NOMO-1 (cell line): Measurements from ENCODE around the gene SDC4.
A peak's percentile ranks its signal among the peaks of the same experiment; 100 is the strongest.

ENCODE experiments used
- DNase-seq, 2 experiments: peaks; one replicate each; lab custom pipeline; 2025; ENCODE audit not compliant: unreplicated experiment in 2 of 2; lab: John Stamatoyannopoulos, UW

Gene SDC4

DNA sequence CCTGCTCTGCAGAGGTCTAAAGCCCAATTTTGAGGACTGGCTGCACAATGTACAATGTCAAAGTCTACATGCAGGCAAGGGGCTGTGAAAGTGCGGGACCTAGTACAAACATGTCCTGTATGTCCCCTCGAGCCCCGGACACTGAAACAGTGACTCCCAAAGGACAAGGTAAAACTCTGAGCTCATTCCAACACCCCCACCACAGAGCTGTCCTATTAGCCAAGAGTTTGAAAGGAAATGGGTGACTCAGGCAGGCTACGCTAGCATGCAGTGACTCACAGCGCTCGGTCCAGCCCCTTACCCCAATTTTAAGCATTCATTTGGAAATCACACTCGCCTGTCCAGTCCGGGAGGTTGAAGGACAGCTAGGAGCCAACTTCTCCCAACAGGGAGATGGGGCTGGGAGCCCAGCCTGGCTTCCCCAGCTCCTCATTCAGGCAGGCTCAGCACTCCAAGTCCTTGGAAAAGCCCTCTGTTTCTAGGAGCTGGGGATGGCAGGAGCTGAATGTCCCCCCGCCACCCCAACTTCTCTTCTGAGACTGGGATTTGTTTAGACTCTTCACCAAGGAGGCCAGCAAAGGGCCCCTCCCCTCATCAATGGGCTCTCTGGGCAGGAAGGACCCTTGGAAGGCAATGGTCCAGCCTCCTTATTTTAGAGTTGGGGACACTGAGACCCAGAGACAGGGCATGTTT lies 3.9 kb downstream of the SDC4 start:
- peak; percentile 77 to 83 for DNase-seq

GRCh38 chr20:45343532-45344167 lies 4.6 kb downstream of the SDC4 start:
- no peak for DNase-seq

DNA sequence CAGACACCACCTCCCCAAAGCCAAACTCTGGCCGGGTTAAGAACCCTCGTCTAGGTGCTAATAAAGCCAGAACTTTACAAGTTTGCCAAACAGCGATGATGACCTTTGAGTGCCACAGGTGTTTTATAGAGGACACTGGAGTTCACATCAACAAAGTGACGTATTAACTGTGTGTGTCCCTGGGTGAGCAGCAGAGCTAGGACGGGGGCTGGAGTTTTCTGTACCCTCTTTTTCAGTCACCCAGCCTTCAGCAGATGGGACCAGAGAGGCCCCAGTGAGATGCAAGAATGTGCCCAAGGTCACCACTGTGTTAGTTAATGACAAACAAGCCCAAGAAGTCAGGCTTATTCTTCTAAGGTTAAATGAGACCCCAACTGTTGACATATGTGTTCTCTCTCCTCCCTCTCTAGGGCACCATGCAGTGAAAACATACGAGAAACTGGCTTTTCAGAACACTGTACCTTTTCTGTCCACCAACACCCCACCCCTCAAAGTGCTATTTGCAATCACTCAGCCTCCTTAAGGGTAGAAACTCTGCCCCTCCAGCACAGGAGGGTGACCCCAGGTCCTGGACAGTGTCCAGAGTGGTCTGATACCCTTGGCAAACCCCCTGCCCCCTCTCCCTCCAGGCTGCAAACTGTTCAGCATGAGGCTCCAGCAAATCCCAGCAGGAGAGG lies 5.2 kb downstream of the SDC4 start:
- no peak for DNase-seq

DNA sequence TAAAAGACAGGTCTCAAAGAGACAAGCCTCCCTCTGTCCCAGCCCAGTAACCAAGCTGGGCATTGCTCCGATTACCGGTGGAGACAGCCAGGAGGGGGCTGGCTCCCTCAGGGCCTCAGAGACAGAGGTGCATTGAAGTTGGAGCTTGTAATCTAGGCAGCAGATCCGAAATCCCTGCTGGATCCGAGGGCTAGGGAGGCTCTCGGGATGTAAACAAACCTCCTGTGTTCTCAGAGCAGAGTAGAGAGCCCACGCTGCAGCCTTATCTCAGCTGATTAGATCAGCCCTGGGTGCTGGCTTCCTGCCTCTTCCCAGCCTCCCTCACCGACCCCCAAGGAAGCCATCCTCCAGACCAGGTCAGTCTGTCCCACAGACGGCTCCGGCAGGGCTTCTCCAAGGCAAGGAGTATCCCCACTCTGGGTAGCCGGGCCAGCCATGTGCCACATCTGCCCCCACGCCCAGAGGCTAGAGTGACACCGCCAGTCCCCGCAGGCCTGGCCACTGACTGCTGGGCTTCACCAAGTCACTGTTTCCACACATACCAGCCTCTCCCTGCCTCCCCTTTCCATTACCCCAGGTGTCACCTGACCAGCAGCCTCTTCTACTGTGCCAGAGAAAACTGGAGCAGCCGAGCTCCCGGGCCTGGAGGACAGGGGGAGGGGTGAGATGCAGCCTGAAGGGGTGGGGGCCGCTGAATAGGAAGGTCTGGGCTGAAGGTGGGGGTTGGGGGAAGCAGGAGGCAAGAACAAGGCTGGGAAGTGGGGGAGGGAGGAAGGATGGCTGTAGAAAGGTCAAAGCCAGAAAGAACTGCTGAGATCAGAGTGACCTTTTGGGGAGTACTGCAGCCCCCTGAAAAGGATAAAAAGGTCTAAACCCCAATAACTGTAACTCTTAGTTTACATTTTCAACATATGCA lies 6.0 kb downstream of the SDC4 start:
- DNase-seq = no peak

GRCh38 chr20:45341579-45341938 lies 6.7 kb downstream of the SDC4 start:
- DNase-seq = no peak

DNA sequence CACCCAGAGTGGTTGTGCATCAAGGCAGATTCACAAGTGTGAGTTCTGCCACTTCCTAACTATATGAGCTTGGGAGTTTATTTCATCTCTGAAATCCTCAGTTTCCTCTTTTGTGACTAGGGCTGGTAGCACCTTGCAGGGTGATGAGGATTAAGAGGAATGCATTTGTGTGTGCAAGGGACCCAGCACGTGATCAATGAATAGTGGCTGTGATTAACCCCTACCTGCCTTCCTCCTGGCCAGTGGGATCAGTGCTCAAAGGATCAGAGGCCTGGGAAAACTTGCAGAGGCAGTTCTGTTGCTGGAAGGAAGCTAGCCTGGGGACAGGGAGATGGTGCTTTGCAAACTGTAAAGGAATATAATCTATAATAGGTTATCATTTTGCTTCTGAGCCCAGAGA lies 7.3 kb downstream of the SDC4 start:
- DNase-seq = no peak

DNA sequence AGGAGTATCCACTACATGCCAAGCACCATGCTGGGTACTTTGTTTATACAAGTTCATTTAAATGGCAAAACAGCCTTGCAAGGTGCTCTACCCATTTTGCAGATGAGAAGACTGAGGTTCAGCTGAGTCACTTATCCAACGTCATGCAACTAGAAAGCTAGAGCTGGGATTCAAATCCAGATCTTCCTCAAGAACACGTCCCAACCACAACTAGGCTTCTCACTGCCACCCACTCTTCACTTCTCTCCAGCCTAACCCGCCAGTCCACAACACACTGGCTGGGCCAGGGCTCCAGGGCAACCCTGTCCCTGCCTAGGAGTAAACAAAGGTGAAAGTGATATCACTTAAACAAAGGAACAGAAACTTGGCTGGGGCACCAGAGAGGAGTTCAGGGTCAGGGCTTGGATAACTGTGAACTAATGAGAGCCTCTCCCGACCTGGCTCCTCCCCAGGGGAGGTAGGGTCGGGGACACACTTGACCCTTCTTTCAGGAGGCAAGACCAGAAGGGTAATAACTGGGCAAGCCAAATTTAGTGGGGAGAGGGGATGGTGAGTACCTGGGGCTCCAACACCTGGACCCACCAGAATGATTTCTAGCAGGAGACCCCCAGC lies 7.9 kb downstream of the SDC4 start:
- DNase-seq = no peak

GRCh38 chr20:45339799-45340198 lies 8.4 kb downstream of the SDC4 start:
- DNase-seq = no peak

- DNase-seq = no peak
These were observed 9.1 kb downstream of the SDC4 start for GRCh38 chr20:45339084-45339483.

DNA sequence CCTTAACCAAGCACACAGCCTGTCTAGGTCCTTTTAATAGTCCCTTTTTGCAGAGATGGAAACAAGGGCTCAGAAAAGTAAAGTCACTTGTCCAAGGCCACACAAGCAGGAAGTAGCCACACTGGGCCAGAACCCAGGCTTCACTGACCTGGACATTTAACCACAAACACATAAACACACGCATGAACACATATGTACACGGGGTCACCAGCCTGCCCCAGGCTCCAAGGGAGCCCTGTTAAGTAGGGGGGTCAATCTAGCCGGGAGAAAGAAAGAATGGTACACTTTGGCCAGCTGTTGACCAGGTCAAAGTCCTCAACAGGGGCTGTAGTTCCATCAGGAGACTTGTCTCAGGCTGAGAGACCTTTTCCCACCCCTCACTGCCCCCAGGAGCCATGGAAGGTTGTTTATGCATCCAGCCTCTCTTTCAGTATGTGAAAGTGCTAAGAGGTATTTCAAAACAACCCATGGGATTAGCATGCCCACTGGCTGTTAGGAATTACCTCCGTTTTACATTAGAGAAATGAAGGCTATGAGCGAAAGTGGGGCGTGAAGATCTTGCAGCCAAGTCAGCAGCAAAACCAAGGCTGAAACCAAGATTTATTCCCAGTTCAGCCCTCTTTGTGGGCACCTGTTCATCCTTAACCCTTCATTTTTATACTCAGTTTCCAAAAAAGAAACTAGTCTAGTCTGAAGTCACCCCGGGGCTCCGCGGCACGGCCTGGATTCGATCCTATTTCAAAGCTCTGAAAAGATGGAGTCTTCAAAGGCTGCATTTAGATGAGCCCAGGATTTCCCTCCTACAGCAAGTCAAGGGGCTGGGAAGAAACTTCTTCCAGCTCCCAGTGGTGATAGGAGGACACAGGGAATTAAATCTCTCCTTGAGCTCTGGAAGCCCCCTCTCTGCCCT lies 9.8 kb downstream of the SDC4 start:
- no peak for DNase-seq

DNA sequence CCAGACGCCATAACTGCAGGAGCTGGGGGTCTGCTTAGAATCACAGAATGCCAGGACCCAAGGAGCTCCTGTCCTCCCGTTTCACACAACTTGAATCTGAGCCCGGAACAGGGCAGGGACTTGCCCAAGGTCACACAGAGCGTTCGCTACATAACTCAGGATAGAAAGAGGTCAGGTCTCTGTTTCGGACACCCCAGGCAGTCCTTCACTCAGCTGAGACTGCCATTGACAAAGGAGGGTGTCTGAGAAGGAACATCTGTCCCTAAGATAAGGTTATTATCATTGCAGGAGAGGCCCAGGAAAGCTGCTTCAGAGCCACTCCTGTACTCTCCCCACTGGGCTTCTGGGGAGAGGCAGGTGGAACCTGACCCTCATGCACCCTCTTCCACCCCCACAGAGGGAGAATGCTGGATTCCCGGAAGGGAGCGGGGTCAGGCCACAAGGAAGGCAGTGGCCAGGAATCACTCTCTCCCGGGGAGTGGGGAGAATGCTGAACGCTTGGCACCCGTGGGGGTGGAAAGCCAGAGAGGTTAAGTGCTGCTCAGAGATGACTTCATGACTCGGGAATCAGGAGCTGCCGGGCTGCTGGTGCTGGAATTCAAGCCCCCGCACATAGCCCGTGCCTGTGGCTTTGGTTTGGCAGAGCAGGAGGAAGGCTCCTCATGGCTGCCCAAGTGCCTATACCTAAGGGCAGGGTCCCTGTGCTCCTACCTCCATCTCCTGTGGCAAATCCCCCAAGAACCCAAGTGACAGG lies 10.7 kb downstream of the SDC4 start:
- no peak for DNase-seq

DNA sequence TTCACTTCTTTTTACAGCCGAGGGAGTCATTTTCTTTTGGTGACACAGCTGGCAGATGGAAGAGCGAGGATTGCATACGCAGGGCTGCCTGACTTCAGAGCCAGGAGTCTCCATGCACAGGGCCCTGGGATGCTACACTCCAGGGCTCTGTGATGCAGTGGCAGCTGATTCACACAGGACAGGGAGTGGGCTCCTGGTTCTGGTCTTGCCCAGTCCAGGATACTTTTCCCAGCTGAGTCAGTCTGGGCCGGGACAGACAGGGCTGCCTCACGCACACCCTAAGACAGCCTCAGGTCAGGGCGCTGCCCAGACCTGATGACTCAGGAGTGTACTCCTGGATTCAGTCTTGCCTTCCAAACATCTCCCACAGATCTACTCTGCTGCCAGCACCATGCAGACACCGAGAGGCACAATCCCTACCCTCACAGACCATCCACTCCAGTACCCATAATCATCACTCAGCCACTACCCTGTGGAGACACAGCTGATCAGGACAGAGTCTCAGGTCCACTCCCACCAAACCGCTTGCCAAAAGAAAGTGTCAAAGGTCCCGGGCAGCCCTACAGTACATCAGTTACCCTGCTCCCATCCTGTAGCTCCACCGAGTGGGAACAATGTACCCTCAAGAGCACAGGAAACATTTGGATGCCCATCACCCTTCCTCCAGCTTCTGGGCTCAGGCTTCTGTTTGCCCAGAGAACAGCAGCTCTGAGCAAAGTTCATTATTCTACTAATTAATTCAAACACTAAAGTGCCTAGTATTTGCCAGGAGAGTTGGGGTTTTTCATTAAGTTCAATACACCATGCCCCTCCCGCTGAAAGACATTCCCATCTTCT lies 11.5 kb downstream of the SDC4 start:
- DNase-seq = no peak

DNA sequence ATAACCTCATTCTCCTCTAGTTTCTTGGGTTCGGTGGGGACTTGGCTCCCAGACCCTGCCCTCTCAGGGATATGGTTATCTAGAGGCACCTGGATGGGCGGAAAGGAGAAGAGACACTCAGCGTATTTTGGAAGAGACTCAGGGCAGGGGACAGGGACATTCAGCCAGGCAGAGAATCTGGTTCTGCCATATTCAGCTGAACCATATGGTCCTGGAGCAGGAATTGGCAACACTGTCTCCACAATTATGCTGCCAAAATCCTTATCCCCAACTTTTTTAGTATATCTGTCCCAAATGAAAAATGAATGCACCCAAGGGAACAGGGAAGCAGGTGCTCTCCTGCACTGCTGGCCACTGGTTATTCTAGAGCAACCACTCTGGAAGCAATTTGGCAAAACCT lies 17.7 kb downstream of the SDC4 start:
- no peak for DNase-seq

GRCh38 chr20:45329497-45330319 lies 18.5 kb downstream of the SDC4 start:
- DNase-seq = no peak

GRCh38 chr20:45328451-45328850 lies 19.8 kb downstream of the SDC4 start:
- no peak for DNase-seq

DNA sequence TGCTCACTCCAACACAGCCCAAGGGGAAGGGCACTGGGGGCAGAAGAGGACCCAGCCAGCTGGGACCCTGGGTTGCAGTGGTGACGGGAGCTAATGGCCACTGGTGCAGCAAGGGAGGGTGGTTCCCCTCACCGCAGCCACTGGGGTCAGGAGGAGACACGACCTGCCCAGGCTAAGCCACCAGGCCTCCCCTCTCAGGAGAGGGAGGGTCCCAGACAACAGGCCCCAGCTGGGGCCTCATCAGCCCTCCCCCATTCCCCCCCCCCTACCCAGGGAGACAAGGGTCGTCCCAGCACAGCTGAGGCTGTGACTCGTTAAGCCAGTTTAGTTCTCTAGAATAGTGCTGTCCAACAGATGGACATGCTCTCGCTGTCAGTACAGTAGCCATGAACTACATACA lies 22.9 kb downstream of the SDC4 start:
- DNase-seq = no peak

- DNase-seq = no peak
These were observed 24.5 kb downstream of the SDC4 start for GRCh38 chr20:45323731-45324130.
